HG03108 (cell line): ENCODE measurements around the gene AFF3.
"Not testable (repeated sequence)": the region's sequence is repeated elsewhere in the genome, so short reads cannot be mapped to it uniquely, and the experiment has no call there.

ENCODE experiments used
- ATAC-seq: cut with Tn5 transposase; IDR thresholded peaks from one replicate; pipeline ENCODE4 v1.9.1; 2021; ENCODE audit warnings: moderate library complexity; ENCODE audit not compliant: unreplicated experiment

The AFF3 gene

GRCh38 chr2:99689145-99689742 is 453.1 kb downstream of the AFF3 start:
- no peak for ATAC-seq

- ATAC-seq = no peak
Measured at GRCh38 chr2:99688699-99689098, 453.7 kb downstream of the AFF3 start.

GRCh38 chr2:99682275-99683060 is 459.9 kb downstream of the AFF3 start:
- no peak for ATAC-seq

GRCh38 chr2:99680946-99681345 is 461.4 kb downstream of the AFF3 start:
- ATAC-seq = no peak

GRCh38 chr2:99679518-99679917 is 462.9 kb downstream of the AFF3 start:
- ATAC-seq = no peak

GRCh38 chr2:99678625-99679024 is 463.8 kb downstream of the AFF3 start:
- no peak for ATAC-seq

- no peak for ATAC-seq
Measured at GRCh38 chr2:99677814-99678213, 464.6 kb downstream of the AFF3 start.

- ATAC-seq = no peak
Measured at GRCh38 chr2:99675130-99675661, 467.2 kb downstream of the AFF3 start.

GRCh38 chr2:99674090-99674489 is 468.3 kb downstream of the AFF3 start:
- no peak for ATAC-seq

- no peak for ATAC-seq
Measured at GRCh38 chr2:99672766-99673350, 469.5 kb downstream of the AFF3 start.

- no peak for ATAC-seq
Measured at GRCh38 chr2:99670768-99671734, 471.3 kb downstream of the AFF3 start.

- no peak for ATAC-seq
Measured at GRCh38 chr2:99666256-99666655, 476.1 kb downstream of the AFF3 start.

GRCh38 chr2:99663641-99664040 is 478.7 kb downstream of the AFF3 start:
- no peak for ATAC-seq

GRCh38 chr2:99662761-99663341 is 479.5 kb downstream of the AFF3 start:
- ATAC-seq = no peak

GRCh38 chr2:99661761-99662160 is 480.6 kb downstream of the AFF3 start:
- ATAC-seq = not testable (repeated sequence)

GRCh38 chr2:99660616-99661406 is 481.6 kb downstream of the AFF3 start:
- no peak for ATAC-seq

- no peak for ATAC-seq
Measured at GRCh38 chr2:99659874-99660273, 482.5 kb downstream of the AFF3 start.

GRCh38 chr2:99657691-99658258 is 484.6 kb downstream of the AFF3 start:
- ATAC-seq = no peak

- ATAC-seq = no peak
Measured at GRCh38 chr2:99656994-99657393, 485.4 kb downstream of the AFF3 start.
